HepG2 (cell line): ENCODE data around the gene NOXRED1. TPM values are rescaled to one million over a fixed set of nuclear protein-coding genes. Genes with fewer than 3 reads are reported as not detected.
A peak's percentile ranks its signal among the peaks of the same experiment; 100 is the strongest.

Experiments
- ATF4 ChIP-seq, 2 experiments: fragments of 450-650 bp in 1 of 2; sonication (generic) in 1 of 2; formaldehyde crosslinking; IDR thresholded peaks; 2 replicates each; pipeline versions ENCODE4 v1.5.0 to v1.8.0; 2020 to 2022; ENCODE audit warnings: mild to moderate bottlenecking in 1 of 2, missing genetic modification reagents in 1 of 2
- BRCA1 ChIP-seq: sonication (generic); formaldehyde crosslinking; IDR thresholded peaks from 2 replicates; pipeline ENCODE4 v1.4.0; 2020; ENCODE audit warnings: missing genetic modification reagents
- HDAC1 ChIP-seq: sonication (generic); formaldehyde crosslinking; IDR thresholded peaks from 2 replicates; pipeline ENCODE4 v1.5.1; 2020; ENCODE audit warnings: mild to moderate bottlenecking, missing genetic modification reagents
- KDM1A ChIP-seq: IDR thresholded peaks from 2 replicates; pipeline ENCODE4 v1.6.1; 2016; ENCODE audit warnings: missing compliant biosample characterization
- KLF11 ChIP-seq: IDR thresholded peaks from 2 replicates; pipeline ENCODE4 v1.6.1; 2016; ENCODE audit warnings: missing compliant biosample characterization
- KMT2A ChIP-seq: sonication (generic); formaldehyde crosslinking; IDR thresholded peaks from 2 replicates; pipeline ENCODE4 v1.4.0; 2020; ENCODE audit warnings: missing genetic modification reagents
- MXI1 ChIP-seq: IDR thresholded peaks from 3 replicates; pipeline ENCODE4 v1.6.1; 2012; ENCODE audit warnings: low read depth, low read length, inconsistent platforms, borderline replicate concordance
- NKX3-1 ChIP-seq: sonication (generic); formaldehyde crosslinking; IDR thresholded peaks from 2 replicates; pipeline ENCODE4 v1.5.0; 2020; ENCODE audit warnings: missing genetic modification reagents
- PBX3 ChIP-seq: sonication (generic); formaldehyde crosslinking; IDR thresholded peaks from 2 replicates; pipeline ENCODE4 v1.8.1; 2023; ENCODE audit warnings: missing genetic modification reagents, inconsistent platforms, borderline replicate concordance
- SALL2 ChIP-seq: sonication (generic); formaldehyde crosslinking; IDR thresholded peaks from 2 replicates; pipeline ENCODE4 v1.8.1; 2023; ENCODE audit warnings: mild to moderate bottlenecking, missing genetic modification reagents, inconsistent platforms
- SMAD9 ChIP-seq: sonication (generic); formaldehyde crosslinking; IDR thresholded peaks from 2 replicates; pipeline ENCODE4 v1.5.1; 2020; ENCODE audit warnings: mild to moderate bottlenecking, missing genetic modification reagents
- ZBTB46 ChIP-seq: sonication (generic); formaldehyde crosslinking; IDR thresholded peaks from 2 replicates; pipeline ENCODE4 v1.4.0; 2020; ENCODE audit warnings: mild to moderate bottlenecking, missing genetic modification reagents, borderline replicate concordance
- ZBTB8A ChIP-seq: sonication (generic); formaldehyde crosslinking; IDR thresholded peaks from 2 replicates; pipeline ENCODE4 v1.4.0; 2020; ENCODE audit warnings: mild to moderate bottlenecking, low read depth, missing genetic modification reagents, borderline replicate concordance
- ZFX ChIP-seq: sonication (generic); formaldehyde crosslinking; IDR thresholded peaks from 2 replicates; pipeline ENCODE4 v1.4.0; 2020; ENCODE audit warnings: mild to moderate bottlenecking, low read depth, missing genetic modification reagents, moderate library complexity
- ZIK1 ChIP-seq: sonication (generic); formaldehyde crosslinking; IDR thresholded peaks from 2 replicates; pipeline ENCODE4 v1.5.0; 2020; ENCODE audit warnings: mild to moderate bottlenecking, low read depth, missing genetic modification reagents, borderline replicate concordance
- ZNF3 ChIP-seq: IDR thresholded peaks from 2 replicates; pipeline ENCODE4 v1.7.0; 2017; ENCODE audit warnings: inconsistent platforms
- ZNF318 ChIP-seq: sonication (generic); formaldehyde crosslinking; IDR thresholded peaks from 2 replicates; pipeline ENCODE4 v1.4.0; 2020; ENCODE audit warnings: mild to moderate bottlenecking, missing genetic modification reagents
- ZNF34 ChIP-seq: sonication (generic); formaldehyde crosslinking; IDR thresholded peaks from 2 replicates; pipeline ENCODE4 v1.4.0; 2020; ENCODE audit warnings: mild to moderate bottlenecking, missing genetic modification reagents, borderline replicate concordance
- ZNF773 ChIP-seq: sonication (generic); formaldehyde crosslinking; IDR thresholded peaks from 2 replicates; pipeline ENCODE4 v1.4.0; 2020; ENCODE audit warnings: missing genetic modification reagents, borderline replicate concordance
- polyA plus RNA-seq, 8 experiments: library from polyadenylated mRNA; depleted of rRNA in 3 of 8; stranded (reverse) in 7 of 8; unstranded in 1 of 8; fragments of >200 nt; fragmentation: Illumina TruSeq in 4 of 8; extraction: Trizol in 4 of 8; gene quantifications; 2 replicates each; pipeline versions ENCODE4 v1.2.1 to v1.2.3, GENCODE V29; 2011 to 2016; ENCODE audit warnings: low read depth in 4 of 8, missing spikeins in 1 of 8, mixed read lengths in 1 of 8; ENCODE audit not compliant: insufficient read depth in 1 of 8
- total RNA-seq, 5 experiments: library from RNA; depleted of rRNA; stranded (reverse); fragments of >200 nt; fragmentation: Illumina TruSeq; extraction: Trizol; gene quantifications; 2 replicates each; pipeline ENCODE4 v1.2.3, GENCODE V29; 2016; ENCODE audit warnings: low read depth in 1 of 5

NOXRED1 gene
- total and polyA plus RNA-seq, 2 of the 13 experiments (the other 11 are each of a cell fraction or from before 2014, with no cell fraction given), result 0.24 to 0.41 TPM

- TF ChIP-seq ZNF318 (CRISPR knock-in tag) (no peak), ZBTB46 (no peak), HDAC1 (no peak), SALL2 (CRISPR knock-in tag) (no peak), NKX3-1 (CRISPR knock-in tag) (no peak), ZNF34 (no peak), KDM1A (no peak), KLF11 (CRISPR knock-in tag) (no peak), ZNF773 (CRISPR knock-in tag) (no peak), ZFX (CRISPR knock-in tag) (no peak), ZBTB8A (CRISPR knock-in tag) (no peak), SMAD9 (no peak), ZIK1 (no peak), PBX3 (no peak), ATF4 (CRISPR knock-in tag; IDR thresholded peaks at IDR 0.05) (peak in 1 of 2 experiments; percentile 96; a peak in 2 of 4 replicates), MXI1 (no peak), ZNF3 (CRISPR knock-in tag) (no peak), KMT2A (no peak), BRCA1 (no peak)
Measured at GRCh38 chr14:77469067-77469505, 45.8 kb upstream of the NOXRED1 start (continued).
